Measurements from ENCODE around the gene CDH4.

DNA sequence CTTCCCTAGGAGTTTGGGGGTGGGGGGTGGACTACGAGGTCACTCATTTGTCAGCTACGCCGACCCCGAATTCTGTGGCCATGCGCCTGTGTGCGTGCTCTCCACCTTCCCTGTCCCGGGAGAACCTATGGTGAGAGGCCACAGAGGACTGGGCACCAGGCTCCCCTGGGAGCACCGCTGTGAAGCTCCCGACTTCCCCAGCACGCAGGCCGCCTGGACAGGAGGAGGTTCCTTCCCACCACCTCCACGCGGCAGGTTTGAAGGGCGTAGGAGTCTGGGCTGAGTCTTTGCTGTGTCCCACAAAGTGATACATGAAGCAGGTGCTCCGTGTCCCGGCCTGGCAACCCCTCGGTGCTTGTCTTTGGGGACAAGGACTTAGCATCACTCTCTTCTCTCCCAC is 107.2 kb downstream of the CDH4 start:
- TF ChIP-seq, protein P1, sequence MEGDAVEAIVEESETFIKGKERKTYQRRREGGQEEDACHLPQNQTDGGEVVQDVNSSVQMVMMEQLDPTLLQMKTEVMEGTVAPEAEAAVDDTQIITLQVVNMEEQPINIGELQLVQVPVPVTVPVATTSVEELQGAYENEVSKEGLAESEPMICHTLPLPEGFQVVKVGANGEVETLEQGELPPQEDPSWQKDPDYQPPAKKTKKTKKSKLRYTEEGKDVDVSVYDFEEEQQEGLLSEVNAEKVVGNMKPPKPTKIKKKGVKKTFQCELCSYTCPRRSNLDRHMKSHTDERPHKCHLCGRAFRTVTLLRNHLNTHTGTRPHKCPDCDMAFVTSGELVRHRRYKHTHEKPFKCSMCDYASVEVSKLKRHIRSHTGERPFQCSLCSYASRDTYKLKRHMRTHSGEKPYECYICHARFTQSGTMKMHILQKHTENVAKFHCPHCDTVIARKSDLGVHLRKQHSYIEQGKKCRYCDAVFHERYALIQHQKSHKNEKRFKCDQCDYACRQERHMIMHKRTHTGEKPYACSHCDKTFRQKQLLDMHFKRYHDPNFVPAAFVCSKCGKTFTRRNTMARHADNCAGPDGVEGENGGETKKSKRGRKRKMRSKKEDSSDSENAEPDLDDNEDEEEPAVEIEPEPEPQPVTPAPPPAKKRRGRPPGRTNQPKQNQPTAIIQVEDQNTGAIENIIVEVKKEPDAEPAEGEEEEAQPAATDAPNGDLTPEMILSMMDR (conservative IDR thresholded peaks at IDR 0.05; ENCODE audit: low read length) = no peak
- TF ChIP-seq EZH2phosphoT487 (IDR thresholded peaks at IDR 0.05; ENCODE audit: borderline replicate concordance, low read depth, low read length) = no peak

All from OCI-LY7 (cell line).